ENCODE data around the gene PDZD2.

DNA sequence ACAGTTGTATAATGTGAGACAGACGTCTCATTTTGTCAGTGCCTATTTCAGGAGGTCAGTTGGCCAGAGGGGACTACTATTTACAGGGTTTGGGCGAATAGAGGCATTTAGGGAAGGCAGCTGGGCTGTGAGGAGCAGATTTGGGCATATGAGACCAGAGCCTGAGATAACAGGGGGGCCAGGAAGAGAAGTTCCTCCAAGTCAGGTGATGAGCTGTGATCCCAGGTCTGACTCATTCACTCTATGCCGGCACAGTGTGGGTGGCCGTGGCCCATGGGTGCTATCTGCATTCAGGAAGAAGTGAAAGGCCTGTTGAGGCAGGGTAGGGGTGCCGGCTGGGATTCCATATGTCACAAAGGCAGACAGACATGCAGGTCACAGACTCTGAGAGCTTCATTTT, 142.8 kb downstream of the PDZD2 start:
- no peak for TF ChIP-seq POLR2A (IDR thresholded peaks at IDR 0.05)
- TF ChIP-seq POLR2AphosphoS5 (IDR thresholded peaks at IDR 0.05; ENCODE audit: insufficient read depth in 1 of 2, low read depth in 1 of 2): no peak
- TF ChIP-seq, protein P1, sequence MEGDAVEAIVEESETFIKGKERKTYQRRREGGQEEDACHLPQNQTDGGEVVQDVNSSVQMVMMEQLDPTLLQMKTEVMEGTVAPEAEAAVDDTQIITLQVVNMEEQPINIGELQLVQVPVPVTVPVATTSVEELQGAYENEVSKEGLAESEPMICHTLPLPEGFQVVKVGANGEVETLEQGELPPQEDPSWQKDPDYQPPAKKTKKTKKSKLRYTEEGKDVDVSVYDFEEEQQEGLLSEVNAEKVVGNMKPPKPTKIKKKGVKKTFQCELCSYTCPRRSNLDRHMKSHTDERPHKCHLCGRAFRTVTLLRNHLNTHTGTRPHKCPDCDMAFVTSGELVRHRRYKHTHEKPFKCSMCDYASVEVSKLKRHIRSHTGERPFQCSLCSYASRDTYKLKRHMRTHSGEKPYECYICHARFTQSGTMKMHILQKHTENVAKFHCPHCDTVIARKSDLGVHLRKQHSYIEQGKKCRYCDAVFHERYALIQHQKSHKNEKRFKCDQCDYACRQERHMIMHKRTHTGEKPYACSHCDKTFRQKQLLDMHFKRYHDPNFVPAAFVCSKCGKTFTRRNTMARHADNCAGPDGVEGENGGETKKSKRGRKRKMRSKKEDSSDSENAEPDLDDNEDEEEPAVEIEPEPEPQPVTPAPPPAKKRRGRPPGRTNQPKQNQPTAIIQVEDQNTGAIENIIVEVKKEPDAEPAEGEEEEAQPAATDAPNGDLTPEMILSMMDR (IDR thresholded peaks at IDR 0.05): no peak

Data from vagina (tissue), 2 donors.